GM23248 (cell line): Measurements from ENCODE around the gene SLC10A7. TPM values are rescaled to one million over a fixed set of nuclear protein-coding genes. Genes with fewer than 3 reads are reported as not detected.

ENCODE experiments used
- DNase-seq: peaks from one replicate; pipeline ENCODE4 v3.0.0-alpha.2; 2015
- H2AFZ ChIP-seq: fragments of 200-600 bp; sonication (generic); 2 replicates; pipeline ENCODE4 v1.6.1; 2016; ENCODE audit warnings: antibody characterized with exemption
- H3F3A ChIP-seq: fragments of 200-600 bp; sonication (generic); 2 replicates; pipeline ENCODE4 v1.6.1; 2016; ENCODE audit warnings: mild to moderate bottlenecking, antibody characterized with exemption, mixed run types; ENCODE audit not compliant: insufficient read depth
- H3K27ac ChIP-seq: fragments of 200-600 bp; sonication (generic); 2 replicates; pipeline ENCODE4 v1.5.1; 2016; ENCODE audit warnings: mild to moderate bottlenecking
- H3K27me3 ChIP-seq: fragments of 200-600 bp; sonication (generic); replicated peaks from 2 replicates; pipeline ENCODE4 v1.6.1; 2016; ENCODE audit warnings: mild to moderate bottlenecking; ENCODE audit not compliant: insufficient read depth
- H3K36me3 ChIP-seq: fragments of 200-600 bp; sonication (generic); 2 replicates; pipeline ENCODE4 v1.6.1; 2016; ENCODE audit warnings: low read depth, mild to moderate bottlenecking
- H3K4me1 ChIP-seq: fragments of 200-600 bp; sonication (generic); 2 replicates; pipeline ENCODE4 v1.6.1; 2016; ENCODE audit warnings: mild to moderate bottlenecking; ENCODE audit not compliant: insufficient read depth
- H3K4me2 ChIP-seq: fragments of 200-600 bp; sonication (generic); one replicate; pipeline ENCODE4 v1.6.1; 2016; ENCODE audit warnings: mild to moderate bottlenecking; ENCODE audit not compliant: unreplicated experiment
- H3K4me3 ChIP-seq: fragments of 200-600 bp; sonication (generic); 2 replicates; pipeline ENCODE4 v1.5.1; 2016; ENCODE audit warnings: mild to moderate bottlenecking
- H3K79me2 ChIP-seq: fragments of 200-600 bp; sonication (generic); 2 replicates; pipeline ENCODE4 v1.6.1; 2016; ENCODE audit warnings: mild to moderate bottlenecking; ENCODE audit not compliant: insufficient read depth
- H3K9ac ChIP-seq: fragments of 200-600 bp; sonication (generic); 2 replicates; pipeline ENCODE4 v1.6.1; 2016; ENCODE audit warnings: mild to moderate bottlenecking
- H3K9me2 ChIP-seq: fragments of 200-600 bp; sonication (generic); 2 replicates; pipeline ENCODE4 v1.6.1; 2016; ENCODE audit warnings: mixed run types, mild to moderate bottlenecking, moderate library complexity; ENCODE audit not compliant: insufficient read depth
- H3K9me3 ChIP-seq: fragments of 200-600 bp; sonication (generic); one replicate; pipeline ENCODE4 v1.6.1; 2017; ENCODE audit warnings: low read depth
- H4K20me1 ChIP-seq: fragments of 200-600 bp; sonication (generic); 2 replicates; pipeline ENCODE4 v1.6.0; 2016; ENCODE audit not compliant: insufficient read depth
- EZH2 ChIP-seq: fragments of 200-600 bp; sonication (generic); IDR thresholded peaks from 2 replicates; pipeline ENCODE4 v1.6.1; 2018; ENCODE audit warnings: antibody characterized with exemption, mild to moderate bottlenecking; ENCODE audit not compliant: insufficient read depth, poor library complexity, severe bottlenecking
- EZH2phosphoT487 ChIP-seq: fragments of 200-600 bp; sonication (generic); IDR thresholded peaks from 2 replicates; pipeline ENCODE4 v1.6.1; 2018; ENCODE audit warnings: antibody characterized with exemption, moderate library complexity, mild to moderate bottlenecking, low read depth; ENCODE audit not compliant: insufficient read depth
- WGBS, 2 experiments: methylation state at CpG; one replicate each; pipeline ENCODE4 v1.1.6; 2015 to 2017; ENCODE audit warnings: low lambda C conversion rate in 2 of 2, low coverage in 1 of 2; ENCODE audit errors: missing lambda C conversion rate in 2 of 2; 5-methylcytosine and 5-hydroxymethylcytosine counted together
- in situ Hi-C: fragments of 300-500 bp; cut with MboI; formaldehyde crosslinking; loops from 2 replicates; pipeline ENCODE4 v1.15.0; 2020
- microRNA-seq: library from miRNA; unstranded; fragments of <30 nt; microRNA quantifications from one replicate; pipeline ENCODE4, GENCODE V29; 2016; ENCODE audit warnings: borderline number of aligned reads
- polyA plus RNA-seq: library from polyadenylated mRNA; unstranded; fragments of >200 nt; fragmentation: Nextera tagmentation; extraction: Ambion mirVana; gene quantifications from 2 replicates; pipeline ENCODE4 v1.2.1, GENCODE V29; 2016
- small RNA-seq: library from RNA; depleted of rRNA; stranded (forward); fragments of <200 nt; gene quantifications from one replicate; pipeline ENCODE3, GENCODE V24; 2014; ENCODE audit warnings: low read depth, low replicate concordance
- total RNA-seq: library from RNA; depleted of rRNA; stranded (reverse); fragments of >200 nt; shearing (Covaris generic); gene quantifications from 2 replicates; pipeline ENCODE4 v1.2.3, GENCODE V29; 2014; rRNA removed

Gene SLC10A7
- total and polyA plus RNA-seq, 2 experiments from 2014 or later: 4.5 to 8.1 TPM

DNA sequence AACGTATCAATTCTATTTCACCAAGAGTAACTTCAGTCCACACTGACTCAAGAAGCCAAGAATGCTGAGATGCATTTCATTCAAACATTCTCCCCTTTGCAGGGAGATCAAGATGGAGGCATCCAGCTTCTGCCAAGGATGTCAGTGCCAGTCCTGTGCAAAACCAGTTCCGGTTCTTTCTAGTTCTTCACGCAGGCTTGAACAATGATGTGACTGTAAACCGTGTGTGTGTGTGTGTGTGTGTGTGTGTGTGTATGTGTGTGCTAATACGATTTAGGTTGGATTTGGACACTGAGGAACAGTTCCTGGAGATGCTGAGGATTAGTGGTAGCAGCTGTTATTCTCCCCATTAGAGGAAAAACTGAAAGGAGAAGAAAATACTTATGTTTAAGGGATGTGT lies 307.5 kb downstream of the SLC10A7 start, which contains the start of gene REELD1:
Gene REELD1 (plus strand): TSS at position 301 of the 400 bp plus-strand sequence. CDS start 2,415 bp downstream, outside the sequence.
- no peaks in the 10 kb centered on the region for H4K20me1 ChIP-seq
- no peak within 1 kb of the TSS for H3K4me3 ChIP-seq
- no peak for DNase-seq
- H3K36me3 ChIP-seq: no peaks in the 10 kb centered on the region
- WGBS, 2 experiments: 62 to 64% methylated on average over 5 of the region's 5 CpGs
- no peaks in the 10 kb centered on the region for H3F3A ChIP-seq
- TF ChIP-seq EZH2phosphoT487 (no peak), EZH2 (no peak)
- H3K9ac ChIP-seq: no peak within 1 kb of the TSS
- in situ Hi-C loops: no loop called here
- H3K4me1 ChIP-seq: no peaks in the 10 kb centered on the region
- H3K4me2 ChIP-seq: no peak within 1 kb of the TSS
- H2AFZ ChIP-seq: no peak within 1 kb of the TSS
- no peaks in the 10 kb centered on the region for H3K79me2 ChIP-seq
- no peak within 1 kb of the TSS for H3K27ac ChIP-seq
- no peaks in the 10 kb centered on the region for H3K9me2 ChIP-seq
- H3K9me3 ChIP-seq: no peaks in the 10 kb centered on the region
- H3K27me3 ChIP-seq: no peaks in the 10 kb centered on the region

DNA sequence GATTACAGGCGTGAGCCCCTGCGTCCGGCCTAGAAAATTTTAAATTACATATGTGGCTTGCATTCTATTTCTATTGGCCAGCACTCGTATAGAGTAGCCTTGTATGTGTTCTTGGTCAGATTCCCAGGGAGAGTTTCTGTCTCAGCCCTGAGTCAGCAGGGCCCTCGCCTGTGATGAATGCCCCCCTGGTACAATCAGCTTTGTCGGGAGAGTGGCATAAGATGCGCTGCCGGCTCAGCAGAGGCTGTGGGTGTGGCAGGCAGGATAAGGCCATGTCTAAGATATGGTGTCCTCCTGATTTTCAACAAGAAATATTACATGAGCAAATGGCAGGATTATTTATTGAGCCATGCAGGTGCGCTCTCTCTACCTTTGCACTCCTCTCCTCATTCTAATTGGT lies 309.0 kb downstream of the SLC10A7 start:
- TF ChIP-seq EZH2phosphoT487 (no peak), EZH2 (no peak)
- no peaks in the 10 kb centered on the region for H4K20me1 ChIP-seq
- H3K9me3 ChIP-seq: no peaks in the 10 kb centered on the region
- in situ Hi-C loops: no loop called here
- no peaks in the 10 kb centered on the region for H3K79me2 ChIP-seq
- 81 to 82% methylated on average over 9 of the region's 9 CpGs for WGBS, 2 experiments
- no peaks in the 10 kb centered on the region for H3F3A ChIP-seq
- H2AFZ ChIP-seq: no peak overlapping the region
- no peak overlapping the region for H3K27ac ChIP-seq
- H3K4me3 ChIP-seq: no peak overlapping the region
- no peak overlapping the region for H3K9ac ChIP-seq
- H3K27me3 ChIP-seq: no peaks in the 10 kb centered on the region
- H3K4me2 ChIP-seq: no peak overlapping the region
- no peaks in the 10 kb centered on the region for H3K9me2 ChIP-seq
- H3K36me3 ChIP-seq: no peaks in the 10 kb centered on the region
- peak; percentile 4 for DNase-seq
- H3K4me1 ChIP-seq: no peaks in the 10 kb centered on the region

DNA sequence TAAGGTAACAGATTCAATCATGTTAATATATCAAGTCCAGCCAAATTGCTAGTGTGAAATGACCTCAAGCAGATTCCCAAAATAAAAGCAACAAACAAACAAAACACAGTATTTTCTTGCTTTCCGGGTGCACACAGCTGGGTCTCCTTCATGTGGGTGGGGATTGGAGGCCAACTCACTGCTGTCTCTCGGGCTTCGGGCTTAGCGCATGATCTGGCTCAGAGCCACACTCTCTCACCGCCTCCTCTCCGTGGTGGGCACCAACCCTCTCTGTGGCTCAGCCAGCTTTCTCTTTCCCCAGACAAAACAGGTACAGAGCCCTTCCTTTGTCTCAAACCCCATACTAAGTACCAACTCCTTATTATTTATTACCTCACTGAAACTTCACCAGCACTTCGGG lies 310.3 kb downstream of the SLC10A7 start:
- Histone ChIP-seq H3F3A (no peaks in the 10 kb centered on the region), H3K36me3 (no peaks in the 10 kb centered on the region), H3K9me2 (no peaks in the 10 kb centered on the region), H3K9ac (no peak overlapping the region), H3K4me3 (no peak overlapping the region), H3K79me2 (no peaks in the 10 kb centered on the region), H3K4me1 (no peaks in the 10 kb centered on the region), H2AFZ (peak overlapping the region; percentile 21; the same call in 1 of the 2 replicates), H3K27ac (no peak overlapping the region), H3K4me2 (no peak overlapping the region), H4K20me1 (no peaks in the 10 kb centered on the region), H3K9me3 (no peaks in the 10 kb centered on the region), H3K27me3 (no peaks in the 10 kb centered on the region)
- in situ Hi-C loops: no loop called here
- 19 to 20% methylated on average over 7 of the region's 7 CpGs for WGBS, 2 experiments
- TF ChIP-seq EZH2phosphoT487 (no peak), EZH2 (no peak)
- peak; percentile 14 for DNase-seq

DNA sequence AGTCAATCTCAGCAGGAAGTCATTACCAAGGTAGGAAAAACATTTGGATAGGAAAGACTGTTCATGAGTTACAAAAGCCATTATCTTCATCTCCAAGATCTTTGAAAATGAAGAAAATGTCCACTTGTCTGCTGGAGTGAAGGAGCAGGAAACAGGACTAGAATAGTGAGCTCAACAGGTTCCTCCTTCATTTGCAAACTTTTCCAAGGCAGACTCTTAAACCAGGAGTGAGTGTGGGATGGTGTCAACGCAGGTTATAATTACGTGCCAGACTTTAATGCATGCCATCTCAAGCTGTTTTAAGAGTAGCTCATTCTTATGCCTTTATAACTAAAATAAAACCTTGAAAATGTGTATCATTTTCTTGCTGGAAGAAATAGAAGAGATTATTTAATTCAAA lies 310.9 kb downstream of the SLC10A7 start:
- no peaks in the 10 kb centered on the region for H4K20me1 ChIP-seq
- no peak overlapping the region for H3K4me2 ChIP-seq
- H3K4me3 ChIP-seq: no peak overlapping the region
- no peak overlapping the region for H3K27ac ChIP-seq
- no peak for TF ChIP-seq EZH2phosphoT487
- no peak for TF ChIP-seq EZH2
- H3K4me1 ChIP-seq: no peaks in the 10 kb centered on the region
- no peaks in the 10 kb centered on the region for H3K79me2 ChIP-seq
- no peaks in the 10 kb centered on the region for H3K36me3 ChIP-seq
- H3K9ac ChIP-seq: no peak overlapping the region
- no peaks in the 10 kb centered on the region for H3F3A ChIP-seq
- H2AFZ ChIP-seq: no peak overlapping the region
- no peak for DNase-seq
- in situ Hi-C loops: no loop called here
- WGBS, 2 experiments: 3 to 14% methylated on average over 2 of the region's 2 CpGs
- H3K9me3 ChIP-seq: no peaks in the 10 kb centered on the region
- H3K9me2 ChIP-seq: no peaks in the 10 kb centered on the region
- no peaks in the 10 kb centered on the region for H3K27me3 ChIP-seq

DNA sequence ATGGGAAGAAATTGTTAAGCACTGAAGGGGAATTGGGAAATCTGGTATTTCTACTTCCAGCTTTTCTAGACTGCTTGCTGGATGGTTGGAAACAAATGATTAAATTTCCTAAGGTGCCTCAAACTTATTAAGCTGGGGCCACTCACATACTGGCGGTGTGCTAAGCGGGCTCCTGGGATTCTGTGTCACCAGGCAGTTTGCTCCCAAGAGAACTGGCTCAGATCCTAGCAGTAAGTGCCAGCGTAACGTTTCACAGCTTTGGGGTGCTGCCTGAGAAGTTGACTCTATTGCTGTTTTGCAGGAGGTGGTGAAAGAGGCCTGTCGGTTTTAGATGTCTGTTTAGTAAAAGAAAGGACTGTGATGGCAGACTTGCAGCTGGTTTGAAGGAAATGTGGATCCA lies 314.3 kb downstream of the SLC10A7 start:
- DNase-seq: no peak
- Histone ChIP-seq H3K27me3 (no peaks in the 10 kb centered on the region), H3K79me2 (no peaks in the 10 kb centered on the region), H3K9ac (no peak overlapping the region), H2AFZ (no peak overlapping the region), H3F3A (no peaks in the 10 kb centered on the region), H3K36me3 (no peaks in the 10 kb centered on the region), H3K4me3 (no peak overlapping the region), H3K4me1 (no peaks in the 10 kb centered on the region), H3K9me3 (no peaks in the 10 kb centered on the region), H3K9me2 (0 out of 2 replicates have a peak, but pooled peaks cover 4% of the 10 kb centered on the region), H3K4me2 (no peak overlapping the region), H4K20me1 (no peaks in the 10 kb centered on the region), H3K27ac (no peak overlapping the region)
- 52 to 54% methylated on average over 5 of the region's 5 CpGs for WGBS, 2 experiments
- no peak for TF ChIP-seq EZH2
- no peak for TF ChIP-seq EZH2phosphoT487
- in situ Hi-C loops: no loop called here

Small RNAs within 50 kb of the gene (microRNA-seq; reads per million reads assigned to microRNA genes)
- gene MIR7849: not detected

Small RNAs within 50 kb of the gene (small RNA-seq; reads per million reads assigned to genes)
- not detected for gene MIR7849

Other genes starting within 250 kb of the SLC10A7 start
- gene POU4F2, start 117.0 kb upstream of the SLC10A7 start, total RNA-seq: not detected in 2 replicates
- gene POU4F2, start 117.0 kb upstream of the SLC10A7 start, polyA plus RNA-seq: not detected in 2 replicates